GM12892 (cell line): ENCODE measurements around the gene NFYC.

Experiments used
- DNase-seq: peaks from one replicate; pipeline ENCODE4 v3.0.0; 2011; ENCODE audit not compliant: insufficient read length
- FAIRE-seq: peaks from 2 replicates; lab custom pipeline; 2011; peaks lifted over from hg19 to GRCh38; lab: Jason Lieb, UNC
- POLR2A ChIP-seq: IDR thresholded peaks from 2 replicates; pipeline ENCODE4 v1.6.1; 2011; ENCODE audit warnings: low read depth, low read length, control low read depth
- POLR2AphosphoS5 ChIP-seq: IDR thresholded peaks from 2 replicates; pipeline ENCODE4 v1.6.1; 2011; ENCODE audit warnings: low read depth, low read length, control low read depth
- TAF1 ChIP-seq: IDR thresholded peaks from 2 replicates; pipeline ENCODE4 v1.6.1; 2011; ENCODE audit warnings: low read depth, mild to moderate bottlenecking, control low read depth, low read length, borderline replicate concordance

NFYC gene

DNA sequence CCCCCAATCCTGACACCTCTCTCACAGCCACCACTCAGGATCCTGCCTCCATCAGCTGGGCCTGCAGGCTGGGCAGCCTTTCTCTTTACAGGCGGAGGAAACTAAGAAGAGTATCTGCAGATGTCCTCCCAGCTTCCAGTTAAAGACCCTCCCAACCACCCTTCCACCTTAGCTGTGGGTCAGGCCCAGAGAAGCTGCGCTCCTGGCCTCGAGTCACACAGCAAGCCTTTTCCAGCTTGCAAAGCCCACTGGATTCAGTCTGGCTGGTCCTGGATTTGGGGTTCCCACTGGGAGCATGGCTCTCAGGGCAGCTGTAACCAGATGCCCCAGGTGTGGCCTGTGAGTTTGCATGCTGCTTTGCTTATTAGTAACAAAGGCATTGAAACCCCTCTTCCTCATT lies 111.9 kb downstream of the NFYC start:
- no peak for FAIRE-seq
- DNase-seq = no peak
- TF ChIP-seq POLR2AphosphoS5 = no peak
- no peak for TF ChIP-seq TAF1

DNA sequence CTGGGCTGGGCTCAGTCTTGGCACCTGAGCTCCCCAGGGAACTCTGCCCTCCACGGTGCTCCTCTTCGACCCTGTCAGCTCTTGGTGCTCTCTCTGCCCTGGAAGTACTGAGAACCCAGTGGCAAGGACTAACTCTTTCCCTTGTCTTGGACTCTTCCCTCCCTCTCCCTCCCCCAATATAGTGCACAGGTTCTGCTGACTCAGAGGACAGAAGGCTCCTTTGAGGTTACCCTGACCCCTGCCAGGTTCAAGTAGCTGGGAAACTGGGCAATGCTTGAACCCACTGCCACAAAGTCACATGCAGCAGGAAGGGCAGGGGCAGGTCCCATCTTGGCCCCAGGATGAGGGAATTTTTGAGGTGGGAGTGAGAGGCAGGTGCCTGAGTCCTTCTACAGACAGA lies 112.4 kb downstream of the NFYC start:
- DNase-seq (no peak), FAIRE-seq (no peak)
- TF ChIP-seq POLR2A (no peak), TAF1 (no peak), POLR2AphosphoS5 (no peak)

DNA sequence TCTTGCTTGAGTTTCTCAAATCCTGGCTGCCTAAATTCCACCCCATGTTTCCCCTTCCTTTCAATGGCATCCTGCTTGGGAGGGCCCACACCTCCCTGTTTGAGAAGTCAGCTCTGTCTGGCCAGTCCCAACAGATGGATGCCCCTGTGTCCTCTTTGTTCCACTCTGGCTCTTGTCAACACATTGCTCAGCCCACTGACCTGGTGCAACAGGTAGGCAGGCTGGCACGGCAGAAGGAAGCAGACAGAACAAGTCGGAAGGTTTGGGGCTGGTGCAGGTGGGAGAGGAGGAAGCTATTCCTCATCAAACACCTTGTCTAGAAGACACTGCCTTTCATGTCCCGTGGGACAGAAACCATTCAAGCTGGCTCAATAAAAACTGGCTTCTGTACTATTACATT lies 114.7 kb downstream of the NFYC start:
- DNase-seq (no peak), FAIRE-seq (no peak)
- no peak for TF ChIP-seq POLR2AphosphoS5
- TF ChIP-seq POLR2A = no peak

DNA sequence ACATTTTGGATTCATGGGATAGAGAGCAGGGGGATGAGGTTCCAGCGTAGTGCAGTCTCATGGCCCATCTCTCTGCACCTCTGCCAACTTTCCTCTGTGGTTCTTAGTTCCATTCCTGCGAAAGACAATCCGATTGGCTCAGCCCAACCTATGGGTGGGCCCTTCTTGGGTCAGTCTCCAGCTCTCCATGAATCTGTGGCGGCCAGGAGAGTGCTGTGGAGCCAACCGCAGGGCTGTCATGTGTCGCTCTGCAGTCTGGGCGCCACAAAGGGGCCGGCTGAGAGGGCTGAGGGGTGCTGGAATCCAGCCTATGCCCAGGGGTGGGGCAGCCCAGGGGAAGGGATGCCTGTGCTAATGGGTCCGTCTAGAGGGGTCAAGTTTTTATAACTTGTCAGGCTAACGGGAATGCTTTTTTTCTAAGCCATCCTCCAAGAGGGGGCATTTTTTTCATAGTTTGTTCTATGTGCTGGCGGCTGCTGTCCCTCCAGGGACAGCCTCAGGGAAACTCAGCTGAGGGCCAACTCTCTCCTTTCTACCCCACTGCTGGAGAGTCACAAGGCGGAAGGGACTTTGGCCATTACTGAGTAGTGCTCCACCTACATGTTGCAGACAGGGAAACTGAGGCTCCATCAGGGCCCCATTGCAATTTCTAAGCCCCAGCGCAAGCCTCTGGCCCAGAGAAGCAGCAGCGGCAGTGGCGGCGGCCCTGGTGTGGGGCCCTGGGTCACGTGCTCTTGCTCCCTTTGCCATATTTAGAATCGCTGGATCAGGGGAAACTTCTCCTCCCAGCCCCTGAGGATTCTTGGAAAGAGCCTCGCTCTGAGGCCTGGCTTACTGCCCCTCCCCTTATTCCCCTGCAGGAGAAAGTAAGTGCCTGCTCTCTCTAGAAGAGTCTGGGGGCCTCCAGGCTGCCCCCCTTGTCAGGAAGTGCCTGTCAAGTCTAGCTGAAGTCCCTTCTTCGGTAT lies 115.5 kb downstream of the NFYC start:
- TF ChIP-seq TAF1 (no peak), POLR2A (no peak), POLR2AphosphoS5 (no peak)
- DNase-seq (no peak), FAIRE-seq (no peak)

DNA sequence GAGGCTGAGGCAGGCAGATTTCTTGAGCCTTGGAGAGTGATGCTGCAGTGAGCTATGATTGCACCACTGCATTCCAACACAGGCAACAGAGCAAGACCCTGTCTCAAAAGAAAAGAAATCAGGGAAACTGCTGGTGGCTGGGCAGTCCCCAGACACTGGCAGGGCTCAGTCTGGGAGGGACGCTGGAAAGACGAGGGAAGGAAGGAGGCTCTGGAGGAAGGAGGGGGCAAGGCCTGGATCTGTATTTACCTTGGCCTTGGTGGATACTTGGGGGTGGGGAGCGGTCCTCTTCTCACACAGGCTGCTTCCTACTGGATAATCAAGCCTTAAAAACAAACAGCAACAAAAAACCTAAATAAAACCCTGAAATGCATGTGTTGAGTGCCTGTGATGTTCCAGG lies 116.5 kb downstream of the NFYC start:
- FAIRE-seq (no peak), DNase-seq (no peak)
- TF ChIP-seq POLR2AphosphoS5 = no peak
- no peak for TF ChIP-seq POLR2A
- no peak for TF ChIP-seq TAF1

DNA sequence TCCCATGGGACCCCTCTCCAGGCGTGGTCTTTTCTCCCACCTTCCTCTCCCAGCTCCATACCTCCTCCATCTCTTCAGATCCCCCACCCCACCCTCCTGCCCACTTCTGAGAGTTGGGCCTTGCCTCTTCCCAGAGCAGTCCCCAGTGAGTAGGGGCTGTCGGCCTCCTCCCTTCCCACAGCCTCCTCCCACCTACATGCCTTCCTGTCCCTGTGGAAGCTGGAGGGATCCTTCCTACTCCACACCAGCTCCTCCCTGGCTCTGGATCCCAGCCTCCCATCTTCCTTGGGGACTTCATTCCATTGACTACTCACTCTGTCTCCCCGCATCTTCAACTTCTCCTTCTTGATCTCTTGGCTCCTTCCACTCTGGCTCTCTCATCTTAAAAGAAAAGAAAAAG lies 116.9 kb downstream of the NFYC start:
- TF ChIP-seq POLR2AphosphoS5 (no peak), TAF1 (no peak), POLR2A (no peak)
- FAIRE-seq = no peak

DNA sequence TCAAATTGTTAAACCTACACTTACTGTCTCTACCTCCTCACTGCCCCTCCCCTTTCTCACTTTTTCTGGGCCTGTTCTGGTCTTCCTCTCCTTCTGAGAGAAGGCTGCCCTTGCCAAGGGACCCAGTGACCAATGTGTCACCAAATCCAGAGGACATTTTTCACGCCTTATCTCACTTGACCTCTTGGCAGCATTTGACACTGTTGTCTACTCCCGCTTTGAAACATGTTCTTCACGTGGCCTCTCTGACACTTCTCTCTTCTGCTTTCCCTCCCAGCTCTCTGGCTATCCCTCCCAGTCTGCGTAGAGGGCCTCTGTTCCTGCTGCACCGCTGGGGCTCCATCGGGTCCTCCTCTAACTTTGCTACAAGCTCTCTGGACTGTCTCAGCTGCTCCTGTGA lies 117.4 kb downstream of the NFYC start:
- FAIRE-seq (peak; percentile 85), DNase-seq (no peak)
- TF ChIP-seq POLR2A (no peak), POLR2AphosphoS5 (no peak), TAF1 (no peak)

More for the DNA sequence above, 116.9 kb downstream of the NFYC start:
- no peak for DNase-seq

DNA sequence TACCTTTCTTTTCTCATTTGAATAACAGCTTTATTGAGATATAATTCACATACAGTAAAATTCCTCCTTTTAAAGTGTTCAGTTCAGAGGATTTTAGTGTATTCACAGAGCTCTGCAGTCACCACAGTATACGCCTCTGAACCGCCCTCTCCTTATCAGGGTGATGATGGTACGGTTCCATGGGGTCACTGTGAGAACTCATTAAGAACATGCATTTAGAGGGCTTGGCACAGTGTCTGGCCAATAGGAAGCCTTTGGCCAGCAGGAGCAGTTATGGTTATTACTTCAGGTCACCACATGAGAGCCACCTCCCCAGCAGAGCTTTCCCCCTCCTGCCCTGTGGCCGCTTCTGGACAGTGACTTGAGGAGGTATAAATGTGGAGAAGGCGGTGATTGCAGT lies 119.4 kb downstream of the NFYC start:
- FAIRE-seq = no peak
- TF ChIP-seq POLR2A (no peak), TAF1 (no peak)
- DNase-seq = no peak

DNA sequence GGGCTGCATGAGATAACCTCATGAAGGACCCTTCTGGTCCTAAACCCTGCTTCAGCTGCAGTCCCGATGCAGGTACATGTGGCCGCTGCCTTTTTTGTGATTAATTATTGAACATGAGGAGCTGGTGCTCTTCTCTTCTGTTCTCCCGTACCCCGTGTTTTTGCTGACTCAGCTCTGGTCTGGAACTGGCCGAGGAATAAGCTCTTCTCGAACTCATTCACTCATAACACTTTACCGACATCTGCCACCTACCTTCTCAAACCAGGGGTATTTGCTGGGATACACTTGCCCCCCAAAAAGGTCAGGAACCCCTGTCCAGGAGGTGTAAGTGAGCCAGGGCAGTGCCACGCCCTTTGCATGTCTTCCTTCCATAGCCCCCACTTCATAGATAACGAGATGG lies 123.9 kb downstream of the NFYC start:
- no peak for DNase-seq
- no peak for FAIRE-seq
- TF ChIP-seq POLR2A = no peak
- TF ChIP-seq POLR2AphosphoS5 = no peak
- no peak for TF ChIP-seq TAF1

DNA sequence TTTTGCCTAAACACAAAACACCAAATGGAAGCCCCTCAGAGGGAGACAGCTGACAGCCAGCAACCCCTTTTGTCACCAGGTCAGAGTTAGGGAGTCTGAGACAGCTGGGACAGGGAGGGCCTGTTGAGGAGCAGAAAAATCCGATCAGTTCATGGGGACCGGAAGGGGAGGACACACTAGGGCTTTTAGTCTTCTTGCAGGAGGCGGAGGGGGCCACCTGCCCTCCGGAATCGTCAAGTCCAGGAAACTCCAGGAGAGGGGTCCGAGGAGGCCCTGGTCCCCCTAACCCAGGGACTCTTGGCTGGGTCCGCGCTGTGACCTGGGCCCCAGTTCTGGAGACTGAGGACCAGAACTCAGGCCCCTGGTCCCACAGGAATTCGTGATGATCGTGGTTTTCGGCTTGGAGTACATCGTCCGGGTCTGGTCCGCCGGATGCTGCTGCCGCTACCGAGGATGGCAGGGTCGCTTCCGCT lies 126.3 kb downstream of the NFYC start:
- FAIRE-seq (no peak), DNase-seq (no peak)
- TF ChIP-seq TAF1 = no peak
- no peak for TF ChIP-seq POLR2AphosphoS5
- no peak for TF ChIP-seq POLR2A

DNA sequence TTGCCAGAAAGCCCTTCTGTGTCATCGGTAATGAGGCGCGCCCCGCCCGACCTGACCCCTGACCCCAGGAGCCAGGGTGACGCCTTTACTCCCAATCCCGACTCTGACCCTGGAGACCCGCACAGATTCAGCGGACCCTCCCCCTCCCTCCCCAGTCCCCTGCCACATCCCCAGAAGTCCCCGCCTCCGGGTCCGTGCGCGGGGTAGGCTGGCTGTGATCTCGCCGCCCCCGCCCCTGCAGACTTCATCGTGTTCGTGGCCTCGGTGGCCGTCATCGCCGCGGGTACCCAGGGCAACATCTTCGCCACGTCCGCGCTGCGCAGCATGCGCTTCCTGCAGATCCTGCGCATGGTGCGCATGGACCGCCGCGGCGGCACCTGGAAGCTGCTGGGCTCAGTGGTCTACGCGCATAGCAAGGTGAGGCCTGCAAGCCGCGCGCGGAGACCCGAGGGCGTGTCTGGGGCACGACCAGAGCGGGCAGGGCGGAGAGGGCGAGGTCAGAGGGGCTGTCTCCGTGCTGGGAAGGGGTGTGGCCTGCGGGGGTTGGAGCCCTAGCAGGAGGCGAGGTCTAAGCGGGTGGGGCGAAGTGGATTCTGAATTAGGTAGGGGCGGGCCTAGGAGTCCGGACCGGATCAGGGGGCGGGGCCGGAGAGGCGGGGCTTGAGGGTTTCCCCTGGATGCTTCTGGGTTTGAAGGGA lies 126.9 kb downstream of the NFYC start:
- no peak for TF ChIP-seq POLR2AphosphoS5
- TF ChIP-seq TAF1 = no peak
- TF ChIP-seq POLR2A = no peak
- peak; percentile 86 for DNase-seq
- FAIRE-seq = peak; percentile 90
